MM.1S (cell line): ENCODE results near the gene PTPRK.

Experiments
- DNase-seq: peaks from one replicate; pipeline ENCODE4 v3.0.0-alpha.2; 2015
- H2AFZ ChIP-seq: fragments of 300-600 bp; sonication (generic); 2 replicates; pipeline ENCODE4 v1.6.0; 2016; ENCODE audit warnings: antibody characterized with exemption, low read length
- H3F3A ChIP-seq: fragments of 300-600 bp; sonication (generic); 2 replicates; pipeline ENCODE4 v1.6.1; 2016; ENCODE audit warnings: mild to moderate bottlenecking, antibody characterized with exemption, low read length, moderate library complexity, mixed read lengths; ENCODE audit not compliant: insufficient read depth
- H3K27ac ChIP-seq: fragments of 300-600 bp; sonication (generic); 2 replicates; pipeline ENCODE4 v1.5.1; 2016; ENCODE audit warnings: mild to moderate bottlenecking, low read length
- H3K27me3 ChIP-seq: fragments of 300-600 bp; sonication (generic); replicated peaks from 2 replicates; pipeline ENCODE4 v1.6.0; 2016; ENCODE audit warnings: low read length; ENCODE audit not compliant: insufficient read depth
- H3K36me3 ChIP-seq: fragments of 300-600 bp; sonication (generic); replicated peaks from 2 replicates; pipeline ENCODE4 v1.6.1; 2016; ENCODE audit warnings: mild to moderate bottlenecking, low read length, mixed read lengths; ENCODE audit not compliant: insufficient read depth
- H3K4me1 ChIP-seq: fragments of 300-600 bp; sonication (generic); 2 replicates; pipeline ENCODE4 v1.6.1; 2016; ENCODE audit warnings: low read length, mixed read lengths
- H3K4me2 ChIP-seq: fragments of 300-600 bp; sonication (generic); 2 replicates; pipeline ENCODE4 v1.6.0; 2016; ENCODE audit warnings: low read depth, low read length
- H3K4me3 ChIP-seq: fragments of 300-600 bp; sonication (generic); 2 replicates; pipeline ENCODE4 v1.5.1; 2016; ENCODE audit warnings: low read length, mixed read lengths
- H3K79me2 ChIP-seq: fragments of 300-600 bp; sonication (generic); 2 replicates; pipeline ENCODE4 v1.6.1; 2016; ENCODE audit warnings: mixed run types, low read length, mixed read lengths
- H3K9ac ChIP-seq: fragments of 300-600 bp; sonication (generic); 2 replicates; pipeline ENCODE4 v1.6.1; 2016; ENCODE audit warnings: low read length, mixed read lengths
- H3K9me2 ChIP-seq: fragments of 300-600 bp; sonication (generic); replicated peaks from 2 replicates; pipeline ENCODE4 v1.6.1; 2016; ENCODE audit warnings: mild to moderate bottlenecking, low read length, mixed read lengths; ENCODE audit not compliant: insufficient read depth
- H3K9me3 ChIP-seq: fragments of 300-600 bp; sonication (generic); replicated peaks from 2 replicates; pipeline ENCODE4 v1.6.1; 2016; ENCODE audit warnings: mild to moderate bottlenecking, low read length, mixed read lengths; ENCODE audit not compliant: insufficient read depth
- H4K20me1 ChIP-seq: fragments of 300-600 bp; sonication (generic); 2 replicates; pipeline ENCODE4 v1.6.1; 2016; ENCODE audit warnings: mild to moderate bottlenecking, low read length, moderate library complexity, mixed read lengths; ENCODE audit not compliant: insufficient read depth
- CTCF ChIP-seq: fragments of 300-600 bp; sonication (generic); IDR thresholded peaks from 2 replicates; pipeline ENCODE4 v1.5.1; 2016; ENCODE audit warnings: antibody characterized with exemption, low read length, mixed read lengths
- EZH2 ChIP-seq: fragments of 300-600 bp; sonication (generic); optimal IDR thresholded peaks from 2 replicates; pipeline ENCODE3; 2017; ENCODE audit warnings: low read depth, mild to moderate bottlenecking, antibody characterized with exemption, low read length, mixed read lengths
- EZH2phosphoT487 ChIP-seq: fragments of 300-600 bp; sonication (generic); IDR thresholded peaks from 2 replicates; pipeline ENCODE4 v1.6.1; 2018; ENCODE audit warnings: antibody characterized with exemption, low read length

Gene PTPRK

GRCh38 chr6:128558021-128558420, 37.6 kb upstream of the PTPRK start:
- Histone ChIP-seq H3K4me1 (0 out of 2 replicates have a peak, but pooled peaks cover 4% of the 10 kb centered on the region), H3K9ac (no peak overlapping the region), H3K36me3 (no peaks in the 10 kb centered on the region), H3K4me2 (no peak overlapping the region), H3K4me3 (no peak overlapping the region), H3K79me2 (no peaks in the 10 kb centered on the region), H3K27ac (no peak overlapping the region), H3K9me2 (0 out of 2 replicates have a peak, but pooled peaks cover 2% of the 10 kb centered on the region), H3K27me3 (no peaks in the 10 kb centered on the region), H2AFZ (no peak overlapping the region), H3K9me3 (no peaks in the 10 kb centered on the region), H3F3A (no peaks in the 10 kb centered on the region), H4K20me1 (no peaks in the 10 kb centered on the region)
- DNase-seq, result peak; percentile 24
- TF ChIP-seq CTCF (no peak), EZH2phosphoT487 (no peak), EZH2 (no peak)

GRCh38 chr6:128557081-128557480, 36.7 kb upstream of the PTPRK start:
- no peak overlapping the region for H3K9ac ChIP-seq
- no peaks in the 10 kb centered on the region for H3K27me3 ChIP-seq
- no peaks in the 10 kb centered on the region for H3K9me3 ChIP-seq
- no peak overlapping the region for H2AFZ ChIP-seq
- H3K4me1 ChIP-seq, result 0 out of 2 replicates have a peak, but pooled peaks cover 4% of the 10 kb centered on the region
- no peak for TF ChIP-seq CTCF
- no peak for TF ChIP-seq EZH2
- no peak for TF ChIP-seq EZH2phosphoT487
- H3K79me2 ChIP-seq, result no peaks in the 10 kb centered on the region
- H3K36me3 ChIP-seq, result no peaks in the 10 kb centered on the region
- no peak overlapping the region for H3K27ac ChIP-seq
- H4K20me1 ChIP-seq, result no peaks in the 10 kb centered on the region
- DNase-seq, result no peak
- 0 out of 2 replicates have a peak, but pooled peaks cover 2% of the 10 kb centered on the region for H3K9me2 ChIP-seq
- H3K4me3 ChIP-seq, result no peak overlapping the region
- no peak overlapping the region for H3K4me2 ChIP-seq
- H3F3A ChIP-seq, result no peaks in the 10 kb centered on the region

- Histone ChIP-seq H3K9me3 (no peaks in the 10 kb centered on the region), H3K9ac (no peak overlapping the region), H3F3A (no peaks in the 10 kb centered on the region), H3K79me2 (no peaks in the 10 kb centered on the region), H2AFZ (no peak overlapping the region), H3K9me2 (0 out of 2 replicates have a peak, but pooled peaks cover 1% of the 10 kb centered on the region), H3K4me2 (no peak overlapping the region), H3K4me3 (no peak overlapping the region), H3K36me3 (no peaks in the 10 kb centered on the region), H3K27ac (no peak overlapping the region), H3K4me1 (0 out of 2 replicates have a peak, but pooled peaks cover 4% of the 10 kb centered on the region), H3K27me3 (no peaks in the 10 kb centered on the region), H4K20me1 (no peaks in the 10 kb centered on the region)
- no peak for DNase-seq
- TF ChIP-seq EZH2 (no peak), EZH2phosphoT487 (no peak), CTCF (no peak)
These were observed 33.9 kb upstream of the PTPRK start for GRCh38 chr6:128554302-128554701.
